Hematopoietic multipotent progenitor cell treated with erythropoietin and hydrocortisone succinate and interleukin-3 and kit ligand, for 6 days (in vitro differentiated cells): ENCODE results near the gene SLC22A15.

Experiments used
- DNase-seq: peaks from one replicate; pipeline ENCODE4 v3.0.0-alpha.2; 2015

Gene SLC22A15

DNA sequence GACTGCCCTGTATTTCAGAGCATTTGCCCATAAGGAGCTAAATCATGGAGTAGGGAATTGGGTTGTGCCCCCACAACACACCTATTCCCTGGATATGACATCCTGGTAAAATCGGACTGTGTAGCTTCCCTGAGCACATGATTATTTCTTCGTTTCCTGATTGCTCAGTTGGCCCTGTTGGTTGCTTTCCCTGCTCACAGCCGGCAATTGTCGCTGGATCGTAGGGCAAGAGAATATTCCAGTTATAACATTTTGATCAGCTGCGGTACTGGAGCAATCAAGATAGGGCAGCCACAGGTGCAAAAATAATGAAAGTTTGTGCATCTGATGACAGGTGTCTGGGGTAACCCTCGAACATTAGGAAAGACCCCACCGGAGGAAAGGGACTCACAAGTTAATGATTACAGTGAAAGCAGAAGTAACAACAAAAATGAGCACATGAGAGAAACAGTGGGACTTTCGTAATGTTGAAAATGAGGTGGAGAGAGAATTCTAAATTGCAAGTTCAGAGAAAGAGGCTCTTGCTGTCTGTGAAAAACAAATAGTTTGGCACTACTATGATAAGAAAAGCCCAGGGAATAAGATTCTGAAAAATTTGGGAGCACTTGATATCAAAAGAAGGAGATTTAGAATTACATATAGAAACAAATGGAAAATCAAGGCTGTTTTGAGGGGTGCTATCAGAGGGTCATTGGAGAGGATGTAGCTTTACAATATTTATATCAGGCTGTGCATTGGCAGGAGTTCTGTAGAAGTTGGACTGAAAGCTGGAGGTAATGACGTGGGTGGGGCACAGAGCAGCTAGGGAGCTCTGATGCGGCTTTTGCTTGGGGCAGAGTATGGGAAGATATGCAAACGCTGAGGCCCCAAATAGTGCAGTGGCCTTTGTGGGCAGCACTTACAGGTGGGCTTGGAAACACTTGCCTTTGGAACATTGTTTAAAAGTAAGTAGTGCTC is 134.5 kb downstream of the SLC22A15 start, which contains the start of gene MAB21L3:
TSS of gene MAB21L3 (plus strand) at position 833 of the 957 bp plus-strand sequence. CDS start 1,217 bp downstream, outside the sequence.
- DNase-seq: peak; percentile 21

DNA sequence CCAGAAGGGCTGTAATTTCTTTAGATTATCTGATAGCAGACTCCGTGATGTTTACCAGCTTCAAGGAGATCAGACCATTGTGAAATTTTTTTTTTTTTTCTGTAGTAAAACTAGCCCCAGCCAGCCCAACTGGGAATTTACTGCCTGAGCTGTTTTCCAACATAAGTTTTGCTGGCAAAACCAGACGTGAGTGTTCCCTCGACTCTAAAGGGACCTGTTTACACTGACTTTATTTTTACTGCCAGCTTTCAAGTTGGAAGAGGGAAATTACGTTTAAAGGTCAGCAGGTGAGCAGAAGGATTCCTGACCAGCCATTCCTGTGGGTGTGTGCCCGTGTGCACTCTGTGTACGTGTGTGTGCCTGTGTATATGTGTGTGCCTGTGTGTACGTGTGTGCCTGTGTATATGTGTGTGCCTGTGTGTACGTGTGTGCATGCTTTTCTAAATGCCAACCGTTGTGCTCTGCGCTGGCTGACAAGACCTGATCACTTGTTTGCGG is 135.3 kb downstream of the SLC22A15 start:
- DNase-seq: no peak

DNA sequence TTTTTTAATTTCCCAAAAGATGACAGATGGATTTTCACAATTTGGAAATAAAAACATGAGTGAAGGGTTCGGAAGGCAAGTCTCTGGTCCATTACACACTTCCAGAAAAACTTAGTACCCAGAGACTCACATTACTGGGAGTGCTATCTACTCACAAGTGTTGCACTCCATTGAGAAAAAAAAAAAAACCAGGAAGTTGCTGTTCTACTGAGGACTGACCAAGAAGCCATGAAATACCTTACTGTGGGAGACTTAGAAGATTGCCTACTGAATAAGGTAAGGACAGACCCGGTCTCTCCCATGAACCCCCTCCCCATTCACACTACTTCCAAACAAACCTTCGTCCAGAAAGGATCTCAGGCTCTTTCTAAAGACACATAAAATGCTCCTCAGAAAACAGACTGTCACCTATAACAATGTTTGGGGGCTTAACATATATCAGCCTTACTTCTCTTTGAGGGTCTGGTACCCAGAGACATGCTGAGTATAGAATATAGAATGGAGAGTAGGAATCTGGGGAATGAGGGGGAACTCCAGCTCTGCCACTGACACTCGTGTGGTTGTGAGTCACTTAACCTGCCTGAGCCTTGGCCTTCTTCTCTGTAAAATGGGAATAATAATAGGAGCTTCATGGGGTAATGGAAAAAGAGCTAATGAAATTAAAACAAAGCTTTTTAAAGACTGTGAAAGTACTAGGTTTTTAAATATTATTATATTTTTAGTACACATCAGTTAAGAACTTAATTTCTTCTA is 136.3 kb downstream of the SLC22A15 start:
- DNase-seq: no peak

DNA sequence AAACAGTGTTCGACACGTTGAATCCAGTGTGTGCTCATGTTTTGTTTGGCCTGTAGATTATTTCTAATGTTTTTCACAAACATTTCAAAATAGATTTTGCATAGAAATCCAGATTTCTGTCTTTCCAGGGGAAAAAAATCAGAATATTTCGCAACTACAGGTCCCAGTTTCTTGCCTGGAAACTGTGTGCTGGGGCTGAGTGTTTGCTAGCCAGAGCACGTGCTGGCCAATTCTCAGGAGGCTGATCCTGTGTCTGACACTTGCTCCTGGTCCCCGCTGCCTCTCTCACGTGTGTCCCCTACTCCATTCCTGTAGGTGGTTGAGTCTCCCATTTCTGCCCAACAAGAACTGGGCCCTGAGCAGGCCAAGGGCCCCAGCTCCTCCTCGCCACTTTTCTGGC is 137.3 kb downstream of the SLC22A15 start:
- DNase-seq: no peak

DNA sequence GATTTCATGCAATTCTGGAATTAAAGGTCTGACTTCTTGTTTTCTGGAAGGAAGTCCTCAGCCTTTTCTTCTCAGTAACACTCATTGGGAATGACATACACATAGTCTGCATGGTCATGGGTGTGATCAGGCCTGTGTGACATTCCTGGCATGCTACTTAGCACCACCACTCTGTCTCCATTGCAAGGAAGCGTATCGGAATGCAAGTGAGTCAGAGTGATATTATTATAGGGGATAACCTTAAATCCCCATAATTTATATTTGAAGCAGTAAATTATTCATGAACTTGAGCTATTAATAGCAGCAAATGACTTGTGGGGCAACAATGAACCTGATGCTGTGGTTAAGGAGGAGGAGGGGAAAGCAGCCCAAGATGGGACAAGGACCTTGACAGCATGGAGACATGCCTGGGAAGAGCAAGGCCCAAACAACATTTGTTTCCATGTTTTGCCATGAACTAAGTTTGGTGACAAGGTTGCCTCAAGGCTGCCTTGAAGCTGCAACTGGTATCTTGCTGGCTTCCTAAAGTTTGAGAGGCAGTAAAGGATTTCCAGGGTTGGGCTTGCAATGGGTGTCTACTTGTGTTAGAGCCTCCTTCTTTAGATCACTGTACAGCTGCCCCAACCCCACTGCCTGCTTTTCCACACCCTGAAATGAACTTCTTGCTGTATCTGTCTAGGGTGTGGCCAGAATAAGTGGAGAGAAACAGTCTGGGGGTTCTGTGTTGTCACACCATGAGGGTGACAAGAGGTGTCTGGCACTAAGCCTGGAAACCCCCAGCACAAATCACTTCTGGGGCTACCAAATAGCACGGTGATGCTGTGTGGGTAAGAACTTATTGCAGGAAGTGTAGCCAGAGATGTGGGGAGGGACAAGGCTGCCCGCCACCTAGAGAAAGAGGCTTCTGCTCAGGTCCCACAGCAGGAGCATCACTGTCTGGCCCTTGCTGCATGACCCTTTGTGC is 139.4 kb downstream of the SLC22A15 start:
- DNase-seq: no peak

DNA sequence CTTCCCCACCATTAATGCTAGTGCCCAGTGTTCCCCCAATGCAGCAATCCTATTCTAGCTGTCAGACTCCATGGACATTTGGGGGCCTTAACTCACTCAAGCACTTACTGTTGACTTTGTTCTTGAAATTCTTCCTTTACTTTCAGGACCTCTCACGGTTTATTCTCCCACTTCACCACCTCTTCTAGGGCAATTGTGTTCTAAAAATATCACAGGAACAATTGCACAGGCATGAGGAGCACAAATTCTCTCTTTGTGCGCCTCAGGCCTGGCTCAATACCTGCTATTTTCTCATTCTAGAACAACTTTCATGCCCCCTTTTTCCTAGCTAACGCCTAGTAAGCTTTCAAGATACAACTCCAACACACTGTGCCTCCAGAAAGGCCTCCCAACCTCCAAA is 142.2 kb downstream of the SLC22A15 start:
- no peak for DNase-seq
